Neural cell (in vitro differentiated cells): ENCODE data around the gene KANSL1L. TPM values are rescaled to one million over a fixed set of nuclear protein-coding genes. Genes with fewer than 3 reads are reported as not detected.

Experiments
- H2AFZ ChIP-seq: fragments of 200-600, 300-800 bp; sonication (generic), shearing (Covaris generic); 2 replicates; pipeline ENCODE4 v1.6.0; 2014; ENCODE audit warnings: low read depth, mild to moderate bottlenecking, antibody characterized with exemption, low read length, moderate library complexity
- H3F3A ChIP-seq: fragments of 200-600 bp; shearing (Covaris generic); 2 replicates; pipeline ENCODE4 v1.6.1; 2016; ENCODE audit warnings: mild to moderate bottlenecking, moderate library complexity, mixed read lengths, antibody characterized with exemption, low read length; ENCODE audit not compliant: insufficient read depth, poor library complexity, severe bottlenecking
- H3K27ac ChIP-seq: fragments of 200-600, 300-800 bp; sonication (generic), shearing (Covaris generic); 2 replicates; pipeline ENCODE4 v1.5.1; 2014; ENCODE audit warnings: mild to moderate bottlenecking, low read length, moderate library complexity
- H3K27me3 ChIP-seq: fragments of 300-800, 200-600 bp; sonication (generic), shearing (Covaris generic); 2 replicates; pipeline ENCODE4 v1.6.0; 2014; ENCODE audit warnings: mild to moderate bottlenecking, low read depth, low read length, moderate library complexity; ENCODE audit not compliant: insufficient read depth
- H3K36me3 ChIP-seq: fragments of 300-800, 200-600 bp; sonication (generic), shearing (Covaris generic); 2 replicates; pipeline ENCODE4 v1.5.1; 2014; ENCODE audit warnings: mild to moderate bottlenecking, antibody characterized with exemption, low read length, moderate library complexity; ENCODE audit not compliant: insufficient read depth
- H3K4me2 ChIP-seq: fragments of 300-800, 200-600 bp; sonication (generic), shearing (Covaris generic); 2 replicates; pipeline ENCODE4 v1.6.0; 2014; ENCODE audit warnings: mild to moderate bottlenecking, low read length
- H3K4me3 ChIP-seq: fragments of 300-800, 200-600 bp; sonication (generic), shearing (Covaris generic); 2 replicates; pipeline ENCODE4 v1.5.1; 2014; ENCODE audit warnings: mild to moderate bottlenecking, low read length, moderate library complexity
- H3K79me2 ChIP-seq: fragments of 200-600 bp; shearing (Covaris generic); replicated peaks from 2 replicates; pipeline ENCODE4 v1.6.0; 2014; ENCODE audit warnings: mild to moderate bottlenecking, low read length, moderate library complexity; ENCODE audit not compliant: insufficient read depth
- H3K9ac ChIP-seq: fragments of 300-800, 200-600 bp; sonication (generic), shearing (Covaris generic); 2 replicates; pipeline ENCODE4 v1.6.1; 2016; ENCODE audit warnings: mild to moderate bottlenecking, low read length, mixed read lengths
- H3K9me2 ChIP-seq: fragments of 200-600 bp; shearing (Covaris generic); 2 replicates; pipeline ENCODE4 v1.6.1; 2016; ENCODE audit warnings: mild to moderate bottlenecking, low read length, mixed read lengths; ENCODE audit not compliant: insufficient read depth
- H3K9me3 ChIP-seq: fragments of 200-600, 300-800 bp; sonication (generic), shearing (Covaris generic); 2 replicates; pipeline ENCODE4 v1.6.1; 2016; ENCODE audit warnings: mild to moderate bottlenecking, mixed run types, low read length, moderate library complexity, mixed read lengths
- H4K20me1 ChIP-seq: fragments of 200-600 bp; shearing (Covaris generic); 2 replicates; pipeline ENCODE4 v1.6.1; 2016; ENCODE audit warnings: mild to moderate bottlenecking, mixed run types; ENCODE audit not compliant: insufficient read depth
- CTCF ChIP-seq: fragments of 450-650 bp; IDR thresholded peaks from 2 replicates; pipeline ENCODE4 v1.5.1; 2014; ENCODE audit warnings: antibody characterized with exemption, mild to moderate bottlenecking, moderate library complexity; ENCODE audit not compliant: poor library complexity, severe bottlenecking
- EP300 ChIP-seq: fragments of 450-650 bp; conservative IDR thresholded peaks from 2 replicates; pipeline ENCODE4 v1.6.1; 2014; ENCODE audit warnings: antibody characterized with exemption, mild to moderate bottlenecking, moderate library complexity; ENCODE audit not compliant: poor library complexity, severe bottlenecking
- EZH2 ChIP-seq: fragments of 200-600, 300-800 bp; shearing (Covaris generic), sonication (generic); IDR thresholded peaks from 2 replicates; pipeline ENCODE4 v1.6.1; 2014; ENCODE audit warnings: antibody characterized with exemption, low read length, borderline replicate concordance, mild to moderate bottlenecking; ENCODE audit not compliant: insufficient read depth, poor library complexity, severe bottlenecking
- MXI1 ChIP-seq: fragments of 450-650 bp; conservative IDR thresholded peaks from 2 replicates; pipeline ENCODE4 v1.6.1; 2014; ENCODE audit warnings: antibody characterized with exemption, mild to moderate bottlenecking; ENCODE audit not compliant: poor library complexity, severe bottlenecking
- POLR2AphosphoS5 ChIP-seq: IDR thresholded peaks from 2 replicates; pipeline ENCODE4 v1.6.1; 2012
- RAD21 ChIP-seq: fragments of 450-650 bp; conservative IDR thresholded peaks from 2 replicates; pipeline ENCODE4 v1.6.1; 2014; ENCODE audit warnings: antibody characterized with exemption, mild to moderate bottlenecking, moderate library complexity
- SMC3 ChIP-seq: fragments of 450-650 bp; conservative IDR thresholded peaks from 2 replicates; pipeline ENCODE4 v1.6.1; 2014; ENCODE audit warnings: antibody characterized with exemption, mild to moderate bottlenecking, moderate library complexity; ENCODE audit not compliant: poor library complexity
- TAF1 ChIP-seq: IDR thresholded peaks from 2 replicates; pipeline ENCODE4 v1.6.1; 2012; ENCODE audit warnings: low read depth
- polyA plus RNA-seq: library from polyadenylated mRNA; depleted of rRNA; stranded (reverse); fragments of >200 nt; gene quantifications from 2 replicates; pipeline ENCODE4 v1.2.3, GENCODE V29; 2014
- TF ChIP-seq, protein P1 (sequence below): IDR thresholded peaks from 2 replicates; pipeline ENCODE4 v1.6.1; 2012; ENCODE audit warnings: borderline replicate concordance

KANSL1L gene
- polyA plus RNA-seq, 1 donor from 2014 or later, result 27.6 TPM

DNA sequence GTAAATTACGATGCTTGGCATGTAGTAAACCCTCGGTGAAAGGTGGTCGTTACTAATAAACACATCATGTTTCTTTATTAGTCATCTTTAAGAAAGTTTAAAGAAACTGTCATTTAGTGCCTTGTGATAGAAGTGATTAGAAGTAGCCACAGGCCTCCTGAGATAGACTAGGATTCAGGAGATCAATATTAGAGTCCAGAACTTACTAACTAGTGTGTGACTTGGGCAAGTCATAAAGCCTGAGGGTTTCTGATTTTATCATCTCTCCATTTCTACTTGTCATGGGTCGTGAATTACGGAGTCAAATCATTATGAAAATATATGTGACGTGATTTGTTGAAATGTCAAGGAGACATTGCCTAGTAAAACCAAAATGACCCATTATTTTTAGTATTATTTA is 162.1 kb downstream of the KANSL1L start:
- H4K20me1 ChIP-seq, result no peaks in the 10 kb centered on the region
- no peak overlapping the region for H3K4me3 ChIP-seq
- no peaks in the 10 kb centered on the region for H3K9me3 ChIP-seq
- H3K27me3 ChIP-seq, result no peaks in the 10 kb centered on the region
- peaks cover 6% of the 10 kb centered on the region for H3K36me3 ChIP-seq
- no peaks in the 10 kb centered on the region for H3F3A ChIP-seq
- H3K79me2 ChIP-seq, result peaks cover 43% of the 10 kb centered on the region
- H2AFZ ChIP-seq, result no peak overlapping the region
- H3K4me2 ChIP-seq, result no peak overlapping the region
- H3K9ac ChIP-seq, result no peak overlapping the region
- no peak overlapping the region for H3K27ac ChIP-seq
- TF ChIP-seq MXI1 (no peak), EZH2 (no peak), TAF1 (no peak), SMC3 (no peak), EP300 (no peak), POLR2AphosphoS5 (no peak), CTCF (no peak)
- TF ChIP-seq, protein P1, sequence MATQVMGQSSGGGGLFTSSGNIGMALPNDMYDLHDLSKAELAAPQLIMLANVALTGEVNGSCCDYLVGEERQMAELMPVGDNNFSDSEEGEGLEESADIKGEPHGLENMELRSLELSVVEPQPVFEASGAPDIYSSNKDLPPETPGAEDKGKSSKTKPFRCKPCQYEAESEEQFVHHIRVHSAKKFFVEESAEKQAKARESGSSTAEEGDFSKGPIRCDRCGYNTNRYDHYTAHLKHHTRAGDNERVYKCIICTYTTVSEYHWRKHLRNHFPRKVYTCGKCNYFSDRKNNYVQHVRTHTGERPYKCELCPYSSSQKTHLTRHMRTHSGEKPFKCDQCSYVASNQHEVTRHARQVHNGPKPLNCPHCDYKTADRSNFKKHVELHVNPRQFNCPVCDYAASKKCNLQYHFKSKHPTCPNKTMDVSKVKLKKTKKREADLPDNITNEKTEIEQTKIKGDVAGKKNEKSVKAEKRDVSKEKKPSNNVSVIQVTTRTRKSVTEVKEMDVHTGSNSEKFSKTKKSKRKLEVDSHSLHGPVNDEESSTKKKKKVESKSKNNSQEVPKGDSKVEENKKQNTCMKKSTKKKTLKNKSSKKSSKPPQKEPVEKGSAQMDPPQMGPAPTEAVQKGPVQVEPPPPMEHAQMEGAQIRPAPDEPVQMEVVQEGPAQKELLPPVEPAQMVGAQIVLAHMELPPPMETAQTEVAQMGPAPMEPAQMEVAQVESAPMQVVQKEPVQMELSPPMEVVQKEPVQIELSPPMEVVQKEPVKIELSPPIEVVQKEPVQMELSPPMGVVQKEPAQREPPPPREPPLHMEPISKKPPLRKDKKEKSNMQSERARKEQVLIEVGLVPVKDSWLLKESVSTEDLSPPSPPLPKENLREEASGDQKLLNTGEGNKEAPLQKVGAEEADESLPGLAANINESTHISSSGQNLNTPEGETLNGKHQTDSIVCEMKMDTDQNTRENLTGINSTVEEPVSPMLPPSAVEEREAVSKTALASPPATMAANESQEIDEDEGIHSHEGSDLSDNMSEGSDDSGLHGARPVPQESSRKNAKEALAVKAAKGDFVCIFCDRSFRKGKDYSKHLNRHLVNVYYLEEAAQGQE, result no peak
- no peaks in the 10 kb centered on the region for H3K9me2 ChIP-seq

GRCh38 chr2:210007895-210008294 is 163.3 kb downstream of the KANSL1L start:
- no peak for TF ChIP-seq CTCF
- no peak for TF ChIP-seq TAF1
- TF ChIP-seq POLR2AphosphoS5, result peak; percentile 12
- no peak for TF ChIP-seq SMC3
- TF ChIP-seq RAD21, result no peak
- peak; percentile 77 for TF ChIP-seq EP300
- TF ChIP-seq MXI1, result no peak
- no peak for TF ChIP-seq EZH2
- TF ChIP-seq, protein P1, result peak; percentile 69
- no peak overlapping the region for H3K4me2 ChIP-seq
- no peaks in the 10 kb centered on the region for H4K20me1 ChIP-seq
- peaks cover 6% of the 10 kb centered on the region for H3K36me3 ChIP-seq
- peak overlapping the region; percentile 55 for H3K27ac ChIP-seq
- H3K9me3 ChIP-seq, result no peaks in the 10 kb centered on the region
- H3K9ac ChIP-seq, result peak overlapping the region; percentile 33
- H3F3A ChIP-seq, result no peaks in the 10 kb centered on the region
- no peaks in the 10 kb centered on the region for H3K27me3 ChIP-seq
- H3K9me2 ChIP-seq, result no peaks in the 10 kb centered on the region
- H2AFZ ChIP-seq, result no peak overlapping the region
- H3K4me3 ChIP-seq, result peak overlapping the region; percentile 39
- peaks cover 49% of the 10 kb centered on the region for H3K79me2 ChIP-seq
